Measurements from ENCODE around the gene MAP1LC3B2. TPM values are rescaled to one million over a fixed set of nuclear protein-coding genes. Genes with fewer than 3 reads are reported as not detected.

MAP1LC3B2 gene
- total RNA-seq, 1 donor from 2014 or later = 4.1 TPM

GRCh38 chr12:116520225-116520760 is 38.9 kb upstream of the MAP1LC3B2 start:
- peaks cover 22% of the 10 kb centered on the region for H3K4me1 Mint-ChIP-seq (ENCODE audit: low read depth)
- no peaks in the 10 kb centered on the region for H3K27me3 Mint-ChIP-seq (ENCODE audit: low read depth)
- H3K27ac Mint-ChIP-seq (ENCODE audit: unreplicated experiment) = no peak overlapping the region
- DNase-seq (ENCODE audit: low spot score) = no peak
- H3K9me3 Mint-ChIP-seq (ENCODE audit: low read depth) = no peaks in the 10 kb centered on the region
- no peak overlapping the region for H3K4me3 Mint-ChIP-seq (ENCODE audit: unreplicated experiment)
- TF ChIP-seq CTCF (IDR thresholded peaks at IDR 0.05) = no peak
- H3K36me3 Mint-ChIP-seq (ENCODE audit: low read depth) = no peaks in the 10 kb centered on the region

- no peaks in the 10 kb centered on the region for H3K27me3 Mint-ChIP-seq (ENCODE audit: low read depth)
- TF ChIP-seq CTCF (IDR thresholded peaks at IDR 0.05) = no peak
- DNase-seq (ENCODE audit: low spot score) = no peak
- no peaks in the 10 kb centered on the region for H3K9me3 Mint-ChIP-seq (ENCODE audit: low read depth)
- peak overlapping the region; percentile 23 for H3K4me3 Mint-ChIP-seq (ENCODE audit: unreplicated experiment)
- peaks cover 28% of the 10 kb centered on the region for H3K4me1 Mint-ChIP-seq (ENCODE audit: low read depth)
- no peaks in the 10 kb centered on the region for H3K36me3 Mint-ChIP-seq (ENCODE audit: low read depth)
- no peak overlapping the region for H3K27ac Mint-ChIP-seq (ENCODE audit: unreplicated experiment)
Observed at GRCh38 chr12:116520801-116521471, 38.2 kb upstream of the MAP1LC3B2 start.

- no peak for TF ChIP-seq CTCF (IDR thresholded peaks at IDR 0.05)
- Mint-ChIP-seq H3K9me3 (ENCODE audit: low read depth) (no peaks in the 10 kb centered on the region), H3K36me3 (ENCODE audit: low read depth) (no peaks in the 10 kb centered on the region), H3K4me3 (ENCODE audit: unreplicated experiment) (no peak overlapping the region), H3K27ac (ENCODE audit: unreplicated experiment) (peak overlapping the region; percentile 27), H3K27me3 (ENCODE audit: low read depth) (no peaks in the 10 kb centered on the region), H3K4me1 (ENCODE audit: low read depth) (peaks cover 54% of the 10 kb centered on the region)
- DNase-seq (ENCODE audit: low spot score) = no peak
Observed at GRCh38 chr12:116524311-116524710, 34.9 kb upstream of the MAP1LC3B2 start.

GRCh38 chr12:116524964-116525379 is 34.2 kb upstream of the MAP1LC3B2 start:
- peak overlapping the region; percentile 52 for H3K4me3 Mint-ChIP-seq (ENCODE audit: unreplicated experiment)
- H3K4me1 Mint-ChIP-seq (ENCODE audit: low read depth) = peaks cover 54% of the 10 kb centered on the region
- no peaks in the 10 kb centered on the region for H3K36me3 Mint-ChIP-seq (ENCODE audit: low read depth)
- no peaks in the 10 kb centered on the region for H3K27me3 Mint-ChIP-seq (ENCODE audit: low read depth)
- no peak for DNase-seq (ENCODE audit: low spot score)
- peak overlapping the region; percentile 99 for H3K27ac Mint-ChIP-seq (ENCODE audit: unreplicated experiment)
- peak; percentile 55 for TF ChIP-seq CTCF (IDR thresholded peaks at IDR 0.05)
- no peaks in the 10 kb centered on the region for H3K9me3 Mint-ChIP-seq (ENCODE audit: low read depth)

GRCh38 chr12:116525418-116526001 is 33.7 kb upstream of the MAP1LC3B2 start:
- no peaks in the 10 kb centered on the region for H3K36me3 Mint-ChIP-seq (ENCODE audit: low read depth)
- peak overlapping the region; percentile 52 for H3K4me3 Mint-ChIP-seq (ENCODE audit: unreplicated experiment)
- H3K27me3 Mint-ChIP-seq (ENCODE audit: low read depth) = no peaks in the 10 kb centered on the region
- DNase-seq (ENCODE audit: low spot score) = no peak
- peaks cover 54% of the 10 kb centered on the region for H3K4me1 Mint-ChIP-seq (ENCODE audit: low read depth)
- no peaks in the 10 kb centered on the region for H3K9me3 Mint-ChIP-seq (ENCODE audit: low read depth)
- no peak for TF ChIP-seq CTCF (IDR thresholded peaks at IDR 0.05)
- H3K27ac Mint-ChIP-seq (ENCODE audit: unreplicated experiment) = peak overlapping the region; percentile 99
